GM19452 (cell line): ENCODE results near the gene PSRC1.

Experiments
- ATAC-seq: cut with Tn5 transposase; IDR thresholded peaks from one replicate; pipeline ENCODE4 v1.9.1; 2021; ENCODE audit not compliant: unreplicated experiment

PSRC1 gene

DNA sequence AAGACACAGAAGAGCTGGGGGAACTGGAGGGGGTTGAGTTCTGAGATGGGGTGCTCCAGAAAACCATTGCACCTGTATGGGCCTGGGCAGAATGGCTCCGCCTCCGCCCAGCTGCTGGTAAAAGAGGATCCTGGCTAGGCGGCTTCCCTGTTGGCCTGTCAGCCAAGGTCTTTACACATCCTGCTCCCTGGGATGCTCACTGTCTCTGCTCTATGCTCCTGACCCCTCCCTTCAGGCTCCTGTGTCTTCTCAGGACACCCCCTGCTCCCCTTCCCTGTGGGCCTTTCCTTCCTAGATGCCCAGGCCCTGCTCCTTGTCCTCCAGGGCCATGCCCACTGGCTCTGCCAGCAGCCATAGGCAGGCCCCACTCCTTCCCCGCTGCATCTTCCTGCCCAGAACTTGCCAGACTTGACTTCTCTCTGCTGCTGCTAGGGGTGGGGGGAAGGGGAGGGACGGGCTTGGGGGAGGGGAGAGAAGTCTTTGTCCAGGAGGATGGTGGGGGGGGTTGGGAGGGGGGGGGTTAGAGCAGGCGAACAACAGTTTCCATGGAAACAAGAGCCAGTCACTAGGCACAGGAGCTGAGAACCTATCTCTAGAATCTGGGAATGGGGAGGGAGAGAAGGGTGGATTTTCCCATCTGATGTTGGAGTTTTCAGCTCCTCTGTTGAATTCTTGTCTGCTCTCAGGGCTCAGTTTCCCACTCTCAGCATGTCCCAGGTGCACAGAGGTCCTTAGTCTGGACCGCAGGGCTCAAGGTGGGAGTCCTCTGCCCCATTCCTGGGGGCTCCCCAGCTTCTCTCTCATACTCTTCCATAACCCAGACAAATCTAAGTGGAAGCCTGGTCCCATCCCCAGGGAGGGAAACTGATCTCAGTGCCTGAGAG is 23.0 kb downstream of the PSRC1 start:
- ATAC-seq: no peak

DNA sequence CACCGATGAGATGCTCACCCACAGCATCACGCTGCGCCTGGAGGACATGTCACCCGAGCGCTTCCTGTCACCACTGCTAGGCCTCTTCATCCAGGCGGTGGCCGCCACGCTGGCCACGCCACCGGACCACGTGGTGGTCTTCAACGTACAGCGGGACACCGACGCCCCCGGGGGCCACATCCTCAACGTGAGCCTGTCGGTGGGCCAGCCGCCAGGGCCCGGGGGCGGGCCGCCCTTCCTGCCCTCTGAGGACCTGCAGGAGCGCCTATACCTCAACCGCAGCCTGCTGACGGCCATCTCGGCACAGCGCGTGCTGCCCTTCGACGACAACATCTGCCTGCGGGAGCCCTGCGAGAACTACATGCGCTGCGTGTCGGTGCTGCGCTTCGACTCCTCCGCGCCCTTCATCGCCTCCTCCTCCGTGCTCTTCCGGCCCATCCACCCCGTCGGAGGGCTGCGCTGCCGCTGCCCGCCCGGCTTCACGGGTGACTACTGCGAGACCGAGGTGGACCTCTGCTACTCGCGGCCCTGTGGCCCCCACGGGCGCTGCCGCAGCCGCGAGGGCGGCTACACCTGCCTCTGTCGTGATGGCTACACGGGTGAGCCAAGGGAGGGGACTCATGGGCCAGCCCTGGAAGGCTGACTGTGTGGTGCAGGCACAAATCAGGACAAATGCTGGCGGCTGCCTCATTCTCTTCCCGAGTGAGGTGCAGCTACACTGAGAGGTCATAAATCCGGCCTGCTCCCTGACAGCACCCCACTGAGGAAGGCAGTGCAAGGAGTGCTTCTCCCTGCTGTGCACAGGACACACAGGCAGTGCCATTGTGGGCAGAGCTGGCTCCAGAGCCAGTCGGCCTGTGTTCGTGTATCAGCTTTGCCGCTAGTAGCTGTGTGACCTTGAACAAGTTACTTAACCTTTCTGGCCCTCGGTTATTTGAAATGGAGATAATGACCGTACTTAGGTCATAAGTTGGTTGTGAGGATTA is 24.2 kb downstream of the PSRC1 start:
- ATAC-seq: no peak

DNA sequence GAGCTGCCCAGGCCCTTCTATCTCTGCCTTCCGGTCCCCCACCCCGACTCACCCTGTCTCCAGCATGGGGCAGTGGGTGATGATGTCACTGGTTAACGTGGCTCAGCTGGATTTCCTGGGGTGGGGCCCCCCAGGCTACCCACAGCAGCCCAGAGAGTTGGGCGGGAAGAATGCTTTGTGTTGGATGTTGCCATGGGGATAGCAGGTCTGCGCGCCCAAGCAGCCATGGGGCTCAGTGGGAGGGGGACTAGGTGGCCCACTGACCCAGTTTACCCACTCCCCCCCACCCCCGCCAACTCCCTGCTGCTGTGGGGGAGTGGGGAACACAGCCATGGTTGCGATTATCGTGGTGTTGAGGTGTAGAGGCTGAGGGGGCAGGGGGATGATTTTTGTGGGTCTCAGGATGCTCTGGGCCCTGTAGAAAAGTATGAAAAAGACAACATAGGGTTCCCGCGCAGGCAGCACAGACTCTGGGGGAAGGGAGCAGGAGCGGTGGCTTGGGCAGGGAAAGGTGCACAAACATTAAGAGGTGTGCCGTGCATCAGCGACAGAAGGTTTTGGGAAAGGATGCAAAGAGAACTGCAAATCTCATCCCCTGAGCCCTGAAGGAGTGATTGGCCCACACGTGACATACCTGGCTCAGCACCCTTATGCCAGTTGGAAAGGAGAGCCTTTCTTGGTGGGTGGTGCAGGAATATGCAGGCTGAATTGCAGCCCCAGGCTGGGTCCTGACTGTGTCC is 25.1 kb downstream of the PSRC1 start:
- ATAC-seq: no peak

DNA sequence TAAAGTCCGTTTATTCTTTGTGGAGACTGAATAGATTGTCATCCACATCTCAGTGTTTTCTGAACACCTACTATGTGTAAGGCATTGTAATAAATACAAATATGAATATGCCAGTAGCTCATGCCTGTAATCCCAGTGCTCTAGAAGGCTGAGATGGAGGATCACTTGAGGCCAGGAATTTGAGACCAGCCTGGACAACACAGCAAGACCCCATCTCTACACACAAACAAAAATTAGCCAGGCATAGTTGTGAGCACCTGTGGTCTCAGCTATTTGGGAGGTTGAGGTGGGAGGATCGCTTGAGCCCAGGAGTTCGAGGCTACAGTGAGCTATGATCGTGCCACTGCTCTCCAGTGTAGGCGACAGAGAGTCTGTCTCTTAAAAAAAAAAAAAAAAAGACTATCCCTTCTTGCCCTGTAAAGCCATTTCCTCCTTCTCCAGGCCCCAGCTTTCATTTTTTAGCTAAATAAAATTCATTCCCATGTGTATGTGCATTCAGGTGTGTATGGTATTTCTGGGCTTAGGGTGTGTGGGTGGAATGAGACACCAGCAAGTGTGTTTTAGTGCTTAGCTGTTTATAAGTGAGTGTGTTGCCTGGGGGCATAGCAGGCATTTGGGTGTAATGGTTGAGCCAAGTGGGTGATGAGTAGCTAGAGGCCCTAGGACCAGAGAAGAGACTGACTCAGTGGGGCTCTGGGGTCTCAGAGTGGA is 25.8 kb downstream of the PSRC1 start:
- ATAC-seq: no peak

DNA sequence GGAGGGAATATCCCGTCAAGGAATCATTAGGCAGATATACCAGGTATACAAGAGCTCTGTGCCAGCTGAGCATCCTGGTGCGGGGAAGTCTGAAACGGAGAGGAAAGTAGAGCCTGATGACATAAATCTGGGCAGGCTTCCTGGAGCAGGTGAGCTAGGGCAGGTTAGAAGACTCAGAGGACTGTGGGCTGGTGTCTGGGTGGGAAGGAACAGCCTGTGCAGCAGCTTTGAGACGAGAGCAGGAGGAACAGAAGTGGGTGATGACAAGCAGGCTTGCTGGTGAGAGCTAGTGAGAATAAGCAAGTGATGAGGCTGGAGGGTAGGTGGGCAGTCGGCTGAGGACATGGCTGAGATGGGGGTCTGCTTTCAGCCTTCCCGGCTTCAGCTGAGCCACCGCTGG is 26.9 kb downstream of the PSRC1 start:
- no peak for ATAC-seq

DNA sequence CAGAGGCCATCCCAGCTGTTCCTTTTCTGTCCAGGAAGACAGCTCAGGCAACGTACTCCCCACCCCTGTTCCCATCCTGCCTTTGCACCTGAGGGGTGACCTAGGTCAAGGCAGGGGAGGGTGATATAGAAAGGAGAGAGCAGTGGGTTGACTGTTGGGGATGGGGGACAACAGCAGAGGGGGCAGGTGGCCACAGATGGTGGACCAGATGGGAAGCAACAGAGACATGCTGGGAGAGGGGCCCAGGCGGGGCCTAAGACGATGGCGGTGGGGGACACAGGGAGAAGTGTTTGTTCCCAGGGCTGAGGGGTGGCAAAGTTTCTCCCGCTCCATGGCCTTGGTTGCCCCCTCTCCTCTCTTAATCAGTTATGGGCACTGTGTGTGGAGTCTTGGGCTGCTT is 27.3 kb downstream of the PSRC1 start:
- ATAC-seq: no peak

DNA sequence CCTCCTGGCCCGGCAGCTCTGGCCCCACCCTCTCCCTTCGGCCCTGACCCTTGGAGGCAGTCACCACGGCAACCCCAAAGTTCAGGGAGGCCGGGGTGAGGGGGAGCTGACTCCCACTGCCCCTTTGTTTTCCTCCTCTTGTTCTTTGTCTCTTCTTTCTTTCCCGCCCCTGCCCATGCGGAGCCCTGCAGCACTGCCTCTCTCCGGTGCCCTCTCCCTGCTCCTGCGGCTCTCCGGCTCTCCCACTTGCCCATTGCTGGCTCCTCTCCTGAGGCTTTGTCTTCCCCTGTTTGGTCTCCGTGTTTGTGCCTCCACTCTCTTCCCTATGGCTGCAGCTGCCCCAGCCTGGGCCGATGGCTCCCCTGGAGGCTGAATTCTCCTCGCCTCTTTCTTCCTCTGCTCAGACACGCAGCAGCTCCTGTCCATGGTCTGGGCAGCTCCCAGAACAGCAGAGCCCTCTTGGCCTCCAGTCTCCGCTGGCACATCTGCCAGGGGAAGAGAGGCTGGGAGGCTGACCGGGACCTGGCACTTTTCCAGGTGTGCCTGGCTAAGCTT is 27.8 kb downstream of the PSRC1 start:
- no peak for ATAC-seq

DNA sequence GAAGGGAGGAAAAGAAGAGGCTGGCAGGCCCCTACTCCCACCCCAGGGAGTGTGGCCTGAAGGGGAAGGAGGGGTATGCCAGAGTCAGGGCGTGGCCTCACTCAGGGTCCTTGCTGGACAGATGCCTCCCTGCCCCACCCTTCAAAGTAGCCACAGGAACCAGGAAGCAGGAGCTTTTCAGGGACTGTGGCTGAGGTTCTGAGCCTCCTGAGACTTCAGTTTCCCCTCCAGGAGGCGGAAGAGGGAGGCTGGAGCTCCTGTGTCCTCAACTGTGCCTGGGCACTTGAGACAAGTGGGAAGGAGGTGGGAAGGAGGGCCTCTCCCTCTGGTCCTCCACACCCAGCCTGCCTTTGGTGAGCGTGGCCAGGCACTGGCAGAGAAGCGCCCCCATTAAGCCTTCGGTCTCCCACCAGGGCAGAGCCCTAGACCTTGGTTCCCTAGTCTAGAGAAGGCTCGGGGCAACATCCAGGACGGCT is 28.3 kb downstream of the PSRC1 start:
- ATAC-seq: no peak

DNA sequence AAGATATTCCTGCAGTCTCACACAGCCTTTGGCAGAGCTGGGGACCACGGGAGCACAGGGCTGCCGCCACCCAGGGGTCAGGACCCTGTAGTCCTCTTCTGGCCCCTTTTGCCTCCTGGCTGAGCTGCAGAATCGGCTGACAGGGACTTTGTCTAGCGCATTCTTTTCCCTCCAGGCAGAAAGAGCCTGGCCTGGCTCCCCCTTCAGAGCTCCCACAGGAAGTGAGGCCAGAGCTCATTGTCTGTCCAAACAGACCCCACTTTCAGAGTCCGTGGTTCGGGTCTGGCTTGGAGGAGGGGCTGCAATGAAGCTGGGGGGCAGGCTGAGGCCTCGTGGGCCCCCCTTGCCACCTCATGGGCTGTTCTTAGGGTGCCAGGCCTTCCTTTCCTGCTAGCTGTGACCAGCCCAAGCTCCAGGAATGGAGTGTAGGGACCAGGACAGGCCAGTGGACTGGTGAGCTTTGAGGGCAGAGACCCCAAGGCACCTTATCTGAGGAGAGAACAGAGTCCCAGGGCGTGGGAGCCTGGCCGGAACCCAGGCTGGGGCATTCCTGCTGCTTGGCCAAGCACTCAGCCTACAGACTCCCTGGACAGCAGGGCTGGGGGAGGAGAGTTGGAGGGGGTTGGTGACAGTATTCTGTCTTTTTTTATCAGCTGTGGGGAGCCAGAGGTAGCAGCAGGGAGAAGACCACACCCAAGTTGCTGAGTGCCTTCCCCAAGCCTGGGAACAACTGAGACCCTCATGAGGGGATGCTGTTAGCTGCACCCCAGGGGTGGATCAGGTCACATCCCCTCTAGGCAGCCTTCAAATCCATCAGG is 28.9 kb downstream of the PSRC1 start:
- no peak for ATAC-seq

DNA sequence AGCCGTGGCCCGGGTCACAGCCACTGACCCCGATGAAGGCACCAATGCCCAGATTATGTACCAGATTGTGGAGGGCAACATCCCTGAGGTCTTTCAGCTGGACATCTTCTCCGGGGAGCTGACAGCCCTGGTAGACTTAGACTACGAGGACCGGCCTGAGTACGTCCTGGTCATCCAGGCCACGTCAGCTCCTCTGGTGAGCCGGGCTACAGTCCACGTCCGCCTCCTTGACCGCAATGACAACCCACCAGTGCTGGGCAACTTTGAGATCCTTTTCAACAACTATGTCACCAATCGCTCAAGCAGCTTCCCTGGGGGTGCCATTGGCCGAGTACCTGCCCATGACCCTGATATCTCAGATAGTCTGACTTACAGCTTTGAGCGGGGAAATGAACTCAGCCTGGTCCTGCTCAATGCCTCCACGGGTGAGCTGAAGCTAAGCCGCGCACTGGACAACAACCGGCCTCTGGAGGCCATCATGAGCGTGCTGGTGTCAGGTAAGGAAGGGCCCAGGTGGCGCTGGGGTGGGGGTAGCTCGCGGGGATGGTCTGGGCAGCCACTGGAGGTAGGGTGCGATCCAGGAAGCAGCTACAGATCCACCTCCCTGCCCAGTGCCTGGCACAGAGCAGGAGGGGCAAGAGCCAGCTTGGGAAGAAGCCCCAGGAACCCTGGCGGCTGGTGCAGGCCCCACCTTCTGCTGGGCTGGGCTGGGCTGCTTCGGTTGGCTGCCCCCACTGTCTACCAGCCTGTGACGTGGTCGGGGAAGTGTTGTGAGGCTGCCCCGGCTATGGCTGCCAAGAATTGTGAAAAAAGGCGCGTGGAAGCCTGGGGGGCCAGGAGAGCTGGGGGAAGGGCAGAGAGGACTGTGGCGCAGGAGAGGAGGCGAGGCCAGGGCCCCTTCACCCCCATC is 29.8 kb downstream of the PSRC1 start:
- ATAC-seq: no peak

DNA sequence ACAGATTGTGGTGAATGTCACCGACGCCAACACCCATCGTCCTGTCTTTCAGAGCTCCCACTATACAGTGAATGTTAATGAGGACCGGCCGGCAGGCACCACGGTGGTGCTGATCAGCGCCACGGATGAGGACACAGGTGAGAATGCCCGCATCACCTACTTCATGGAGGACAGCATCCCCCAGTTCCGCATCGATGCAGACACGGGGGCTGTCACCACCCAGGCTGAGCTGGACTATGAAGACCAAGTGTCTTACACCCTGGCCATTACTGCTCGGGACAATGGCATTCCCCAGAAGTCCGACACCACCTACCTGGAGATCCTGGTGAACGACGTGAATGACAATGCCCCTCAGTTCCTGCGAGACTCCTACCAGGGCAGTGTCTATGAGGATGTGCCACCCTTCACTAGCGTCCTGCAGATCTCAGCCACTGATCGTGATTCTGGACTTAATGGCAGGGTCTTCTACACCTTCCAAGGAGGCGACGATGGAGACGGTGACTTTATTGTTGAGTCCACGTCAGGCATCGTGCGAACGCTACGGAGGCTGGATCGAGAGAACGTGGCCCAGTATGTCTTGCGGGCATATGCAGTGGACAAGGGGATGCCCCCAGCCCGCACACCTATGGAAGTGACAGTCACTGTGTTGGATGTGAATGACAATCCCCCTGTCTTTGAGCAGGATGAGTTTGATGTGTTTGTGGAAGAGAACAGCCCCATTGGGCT is 30.6 kb downstream of the PSRC1 start:
- no peak for ATAC-seq

DNA sequence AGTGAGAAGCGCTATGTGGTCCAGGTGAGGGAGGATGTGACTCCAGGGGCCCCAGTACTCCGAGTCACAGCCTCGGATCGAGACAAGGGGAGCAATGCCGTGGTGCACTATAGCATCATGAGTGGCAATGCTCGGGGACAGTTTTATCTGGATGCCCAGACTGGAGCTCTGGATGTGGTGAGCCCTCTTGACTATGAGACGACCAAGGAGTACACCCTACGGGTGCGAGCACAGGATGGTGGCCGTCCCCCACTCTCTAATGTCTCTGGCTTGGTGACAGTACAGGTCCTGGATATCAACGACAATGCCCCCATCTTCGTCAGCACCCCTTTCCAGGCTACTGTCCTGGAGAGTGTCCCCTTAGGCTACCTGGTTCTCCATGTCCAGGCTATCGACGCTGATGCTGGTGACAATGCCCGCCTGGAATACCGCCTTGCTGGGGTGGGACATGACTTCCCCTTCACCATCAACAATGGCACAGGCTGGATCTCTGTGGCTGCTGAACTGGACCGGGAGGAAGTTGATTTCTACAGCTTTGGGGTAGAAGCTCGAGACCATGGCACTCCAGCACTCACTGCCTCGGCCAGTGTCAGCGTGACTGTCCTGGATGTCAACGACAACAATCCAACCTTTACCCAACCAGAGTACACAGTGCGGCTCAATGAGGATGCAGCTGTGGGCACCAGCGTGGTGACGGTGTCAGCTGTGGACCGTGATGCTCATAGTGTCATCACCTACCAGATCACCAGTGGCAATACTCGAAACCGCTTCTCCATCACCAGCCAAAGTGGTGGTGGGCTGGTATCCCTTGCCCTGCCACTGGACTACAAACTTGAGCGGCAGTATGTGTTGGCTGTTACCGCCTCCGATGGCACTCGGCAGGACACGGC is 31.4 kb downstream of the PSRC1 start:
- ATAC-seq: no peak

DNA sequence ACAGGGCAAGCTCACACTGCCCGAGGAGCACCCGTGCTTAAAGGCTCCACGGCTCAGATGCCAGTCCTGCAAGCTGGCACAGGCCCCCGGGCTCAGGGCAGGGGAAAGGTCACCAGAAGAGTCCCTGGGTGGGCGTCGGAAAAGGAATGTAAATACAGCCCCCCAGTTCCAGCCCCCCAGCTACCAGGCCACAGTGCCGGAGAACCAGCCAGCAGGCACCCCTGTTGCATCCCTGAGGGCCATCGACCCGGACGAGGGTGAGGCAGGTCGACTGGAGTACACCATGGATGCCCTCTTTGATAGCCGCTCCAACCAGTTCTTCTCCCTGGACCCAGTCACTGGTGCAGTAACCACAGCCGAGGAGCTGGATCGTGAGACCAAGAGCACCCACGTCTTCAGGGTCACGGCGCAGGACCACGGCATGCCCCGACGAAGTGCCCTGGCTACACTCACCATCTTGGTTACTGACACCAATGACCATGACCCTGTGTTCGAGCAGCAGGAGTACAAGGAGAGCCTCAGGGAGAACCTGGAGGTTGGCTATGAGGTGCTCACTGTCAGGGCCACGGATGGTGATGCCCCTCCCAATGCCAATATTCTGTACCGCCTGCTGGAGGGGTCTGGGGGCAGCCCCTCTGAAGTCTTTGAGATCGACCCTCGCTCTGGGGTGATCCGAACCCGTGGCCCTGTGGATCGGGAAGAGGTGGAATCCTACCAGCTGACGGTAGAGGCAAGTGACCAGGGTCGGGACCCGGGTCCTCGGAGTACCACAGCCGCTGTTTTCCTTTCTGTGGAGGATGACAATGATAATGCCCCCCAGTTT is 32.3 kb downstream of the PSRC1 start:
- ATAC-seq: no peak

DNA sequence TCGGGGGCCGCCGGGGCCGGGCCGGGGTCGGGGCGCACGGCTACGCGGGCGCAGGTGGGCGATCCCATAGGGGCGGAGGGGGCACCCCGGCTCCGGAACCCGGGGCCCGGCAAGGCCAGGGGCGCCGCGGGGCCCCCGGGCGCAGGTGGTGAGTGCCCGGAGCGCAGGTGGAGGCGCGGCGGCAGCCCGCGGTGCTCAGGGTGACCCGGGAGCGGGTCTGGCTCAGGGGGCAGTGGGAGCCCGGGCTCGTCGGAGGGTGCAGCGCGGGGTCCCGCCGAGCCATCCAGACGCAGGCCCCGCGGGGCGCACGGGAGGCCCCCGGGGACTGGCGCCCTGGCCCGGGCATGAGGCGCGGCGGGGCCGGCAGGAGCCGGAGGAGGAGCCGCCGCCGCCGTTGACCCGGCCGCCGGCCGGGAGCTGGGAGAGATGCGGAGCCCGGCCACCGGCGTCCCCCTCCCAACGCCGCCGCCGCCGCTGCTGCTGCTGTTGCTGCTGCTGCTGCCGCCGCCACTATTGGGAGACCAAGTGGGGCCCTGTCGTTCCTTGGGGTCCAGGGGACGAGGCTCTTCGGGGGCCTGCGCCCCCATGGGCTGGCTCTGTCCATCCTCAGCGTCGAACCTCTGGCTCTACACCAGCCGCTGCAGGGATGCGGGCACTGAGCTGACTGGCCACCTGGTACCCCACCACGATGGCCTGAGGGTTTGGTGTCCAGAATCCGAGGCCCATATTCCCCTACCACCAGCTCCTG is 33.1 kb downstream of the PSRC1 start:
- peak; percentile 31 for ATAC-seq
